GM23338 (cell line): Measurements from ENCODE around the gene CLDN11.

Source experiments
- CREB1 ChIP-seq: fragments of 250-450 bp; sonication (Bioruptor Pico); IDR thresholded peaks from 2 replicates; pipeline ENCODE4 v1.5.0; 2020; ENCODE audit warnings: low read depth, mild to moderate bottlenecking, moderate library complexity
- ETS1 ChIP-seq: IDR thresholded peaks from 2 replicates; pipeline ENCODE4 v1.6.1; 2016; ENCODE audit warnings: antibody characterized with exemption
- EZH2 ChIP-seq: fragments of 200-600 bp; sonication (generic); IDR thresholded peaks from one replicate; pipeline ENCODE4 v1.8.0; 2017; ENCODE audit warnings: antibody characterized with exemption, mild to moderate bottlenecking, low read depth; ENCODE audit not compliant: unreplicated experiment
- EZH2phosphoT487 ChIP-seq: fragments of 200-600 bp; sonication (generic); IDR thresholded peaks from one replicate; pipeline ENCODE4 v1.8.1; 2018; ENCODE audit warnings: antibody characterized with exemption; ENCODE audit not compliant: unreplicated experiment
- JUNB ChIP-seq: IDR thresholded peaks from one replicate; pipeline ENCODE4 v1.6.1; 2016; ENCODE audit warnings: antibody characterized with exemption; ENCODE audit not compliant: unreplicated experiment
- NANOG ChIP-seq: IDR thresholded peaks from 2 replicates; pipeline ENCODE4 v1.6.1; 2016; ENCODE audit warnings: antibody characterized with exemption, borderline replicate concordance
- POLR2AphosphoS5 ChIP-seq: IDR thresholded peaks from 2 replicates; pipeline ENCODE4 v1.6.1; 2016; ENCODE audit warnings: antibody characterized with exemption, low read depth
- STAT1 ChIP-seq: IDR thresholded peaks from one replicate; pipeline ENCODE4 v1.6.1; 2016; ENCODE audit warnings: antibody characterized with exemption; ENCODE audit not compliant: unreplicated experiment
- ZNF114 ChIP-seq: fragments of 250-450 bp; sonication (Bioruptor Pico); IDR thresholded peaks from 2 replicates; pipeline ENCODE4 v1.5.0; 2020; ENCODE audit warnings: mild to moderate bottlenecking, moderate library complexity
- ZNF331 ChIP-seq: fragments of 250-450 bp; sonication (Bioruptor Pico); IDR thresholded peaks from 2 replicates; pipeline ENCODE4 v1.5.0; 2020; ENCODE audit warnings: low read depth, mild to moderate bottlenecking, moderate library complexity
- ZNF462 ChIP-seq: fragments of 250-450 bp; sonication (Bioruptor Pico); IDR thresholded peaks from 2 replicates; pipeline ENCODE4 v1.5.0; 2020; ENCODE audit warnings: mild to moderate bottlenecking, moderate library complexity
- TF ChIP-seq, protein P1 (sequence below), 2 experiments: fragments of 200-600 bp in 1 of 2; sonication (generic) in 1 of 2; conservative IDR thresholded peaks; 2 replicates each; pipeline versions ENCODE4 v1.5.1 to v1.6.1; 2016 to 2017; ENCODE audit warnings: antibody characterized with exemption in 2 of 2, low read depth in 2 of 2, mild to moderate bottlenecking in 2 of 2, moderate library complexity in 1 of 2
- TF ChIP-seq, protein P2 (sequence below): IDR thresholded peaks from one replicate; pipeline ENCODE4 v1.6.1; 2018; ENCODE audit warnings: antibody characterized with exemption; ENCODE audit not compliant: unreplicated experiment

DNA sequence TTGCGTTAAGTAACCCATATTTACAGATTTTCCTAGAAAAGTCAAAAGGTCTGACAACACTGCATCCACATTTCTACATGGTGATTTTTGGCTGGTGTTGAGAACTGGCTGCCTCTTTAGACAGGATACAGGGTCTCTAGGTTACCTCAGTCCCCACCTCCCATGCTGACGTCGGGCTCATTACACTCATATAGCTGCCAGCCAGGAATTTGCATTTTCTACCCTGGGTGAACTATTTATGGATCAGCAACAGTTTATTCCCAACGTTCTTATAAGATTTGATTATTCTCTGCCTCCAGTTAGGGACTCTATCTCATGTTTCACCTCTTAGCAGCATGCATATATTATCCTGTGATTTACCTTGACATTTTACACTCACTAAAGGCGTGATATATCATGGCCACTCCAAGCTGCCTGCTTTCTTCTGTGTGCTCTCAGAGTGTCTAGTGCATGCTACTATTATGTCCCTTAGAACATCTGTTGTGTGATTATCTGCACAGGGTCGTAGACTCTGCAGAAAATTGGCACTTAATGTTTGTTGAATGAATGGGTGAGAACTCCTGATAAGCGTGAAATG, 49.0 kb downstream of the CLDN11 start:
- TF ChIP-seq POLR2AphosphoS5 (no peak), EZH2 (no peak), EZH2phosphoT487 (no peak), CREB1 (CRISPR knock-in tag) (no peak), ETS1 (no peak), ZNF331 (CRISPR knock-in tag) (no peak), STAT1 (no peak), NANOG (no peak), JUNB (no peak), ZNF462 (CRISPR knock-in tag) (no peak), ZNF114 (no peak)
- TF ChIP-seq, protein P1, sequence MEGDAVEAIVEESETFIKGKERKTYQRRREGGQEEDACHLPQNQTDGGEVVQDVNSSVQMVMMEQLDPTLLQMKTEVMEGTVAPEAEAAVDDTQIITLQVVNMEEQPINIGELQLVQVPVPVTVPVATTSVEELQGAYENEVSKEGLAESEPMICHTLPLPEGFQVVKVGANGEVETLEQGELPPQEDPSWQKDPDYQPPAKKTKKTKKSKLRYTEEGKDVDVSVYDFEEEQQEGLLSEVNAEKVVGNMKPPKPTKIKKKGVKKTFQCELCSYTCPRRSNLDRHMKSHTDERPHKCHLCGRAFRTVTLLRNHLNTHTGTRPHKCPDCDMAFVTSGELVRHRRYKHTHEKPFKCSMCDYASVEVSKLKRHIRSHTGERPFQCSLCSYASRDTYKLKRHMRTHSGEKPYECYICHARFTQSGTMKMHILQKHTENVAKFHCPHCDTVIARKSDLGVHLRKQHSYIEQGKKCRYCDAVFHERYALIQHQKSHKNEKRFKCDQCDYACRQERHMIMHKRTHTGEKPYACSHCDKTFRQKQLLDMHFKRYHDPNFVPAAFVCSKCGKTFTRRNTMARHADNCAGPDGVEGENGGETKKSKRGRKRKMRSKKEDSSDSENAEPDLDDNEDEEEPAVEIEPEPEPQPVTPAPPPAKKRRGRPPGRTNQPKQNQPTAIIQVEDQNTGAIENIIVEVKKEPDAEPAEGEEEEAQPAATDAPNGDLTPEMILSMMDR (conservative IDR thresholded peaks at IDR 0.05; ENCODE audit: low read depth in 2 of 2) = no peak
- TF ChIP-seq, protein P2, sequence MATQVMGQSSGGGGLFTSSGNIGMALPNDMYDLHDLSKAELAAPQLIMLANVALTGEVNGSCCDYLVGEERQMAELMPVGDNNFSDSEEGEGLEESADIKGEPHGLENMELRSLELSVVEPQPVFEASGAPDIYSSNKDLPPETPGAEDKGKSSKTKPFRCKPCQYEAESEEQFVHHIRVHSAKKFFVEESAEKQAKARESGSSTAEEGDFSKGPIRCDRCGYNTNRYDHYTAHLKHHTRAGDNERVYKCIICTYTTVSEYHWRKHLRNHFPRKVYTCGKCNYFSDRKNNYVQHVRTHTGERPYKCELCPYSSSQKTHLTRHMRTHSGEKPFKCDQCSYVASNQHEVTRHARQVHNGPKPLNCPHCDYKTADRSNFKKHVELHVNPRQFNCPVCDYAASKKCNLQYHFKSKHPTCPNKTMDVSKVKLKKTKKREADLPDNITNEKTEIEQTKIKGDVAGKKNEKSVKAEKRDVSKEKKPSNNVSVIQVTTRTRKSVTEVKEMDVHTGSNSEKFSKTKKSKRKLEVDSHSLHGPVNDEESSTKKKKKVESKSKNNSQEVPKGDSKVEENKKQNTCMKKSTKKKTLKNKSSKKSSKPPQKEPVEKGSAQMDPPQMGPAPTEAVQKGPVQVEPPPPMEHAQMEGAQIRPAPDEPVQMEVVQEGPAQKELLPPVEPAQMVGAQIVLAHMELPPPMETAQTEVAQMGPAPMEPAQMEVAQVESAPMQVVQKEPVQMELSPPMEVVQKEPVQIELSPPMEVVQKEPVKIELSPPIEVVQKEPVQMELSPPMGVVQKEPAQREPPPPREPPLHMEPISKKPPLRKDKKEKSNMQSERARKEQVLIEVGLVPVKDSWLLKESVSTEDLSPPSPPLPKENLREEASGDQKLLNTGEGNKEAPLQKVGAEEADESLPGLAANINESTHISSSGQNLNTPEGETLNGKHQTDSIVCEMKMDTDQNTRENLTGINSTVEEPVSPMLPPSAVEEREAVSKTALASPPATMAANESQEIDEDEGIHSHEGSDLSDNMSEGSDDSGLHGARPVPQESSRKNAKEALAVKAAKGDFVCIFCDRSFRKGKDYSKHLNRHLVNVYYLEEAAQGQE = no peak
